SH-SY5Y (cell line): ENCODE results near the gene FCHSD2.

Source experiments
- GATA2 ChIP-seq: IDR thresholded peaks from 2 replicates; pipeline ENCODE4 v1.6.1; 2011; ENCODE audit warnings: mild to moderate bottlenecking, low read depth, low read length
- GATA3 ChIP-seq: IDR thresholded peaks from 2 replicates; pipeline ENCODE4 v1.6.1; 2011; ENCODE audit warnings: low read depth, mild to moderate bottlenecking, low read length, moderate library complexity

DNA sequence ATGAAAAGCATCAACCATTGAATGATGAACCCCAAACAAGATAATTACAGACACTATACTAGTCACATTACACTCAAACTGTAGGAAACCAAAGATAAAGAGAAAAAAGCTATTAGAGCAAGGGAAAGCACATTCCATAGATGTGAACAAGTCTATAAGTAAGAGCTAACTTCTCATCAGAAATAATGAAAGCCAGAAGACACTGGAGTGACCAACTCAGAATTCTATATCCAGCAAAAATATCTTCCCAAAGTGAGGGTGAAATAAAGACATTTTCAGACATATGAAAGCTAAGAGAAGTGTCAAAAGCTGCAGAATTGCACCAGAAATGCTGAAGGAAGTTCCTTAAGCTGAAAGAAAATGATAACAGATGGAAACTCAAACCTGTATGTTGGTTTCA, 17.3 kb downstream of the FCHSD2 start:
- TF ChIP-seq GATA2: no peak
- no peak for TF ChIP-seq GATA3
